ENCODE results near the gene PDLIM4.

PDLIM4 gene

DNA sequence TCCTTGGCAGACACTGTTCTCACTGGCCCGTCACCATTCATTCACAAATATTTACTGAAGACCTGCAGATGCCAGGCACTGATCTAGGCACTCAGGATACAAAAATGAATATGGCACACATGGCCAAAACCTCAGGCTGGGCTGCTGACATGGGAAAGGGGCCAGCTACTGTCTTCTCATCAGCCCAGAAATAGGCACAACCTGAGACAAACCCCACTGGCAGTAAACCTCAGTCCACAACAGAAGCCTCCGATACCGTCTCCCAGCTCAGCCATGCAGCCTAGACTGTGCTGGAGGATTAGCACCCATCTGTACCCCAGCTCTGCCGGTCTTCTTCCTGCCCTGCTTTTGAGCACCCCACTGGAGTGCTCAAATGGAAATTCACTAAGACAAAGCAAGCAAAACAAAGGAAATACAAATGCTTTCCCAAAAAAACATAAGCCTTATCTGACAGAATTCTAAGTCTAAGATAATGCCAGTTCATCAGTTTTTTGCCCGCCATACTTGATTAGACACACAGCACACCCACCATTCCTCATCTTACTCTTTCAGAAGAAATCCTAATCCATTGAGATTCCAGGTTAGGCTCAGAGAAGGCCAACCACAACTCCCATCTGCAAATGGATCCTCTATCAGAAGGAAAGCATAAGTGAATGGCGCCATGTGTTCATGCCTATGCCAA is 38.1 kb upstream of the PDLIM4 start:
- Histone ChIP-seq H3K4me1 (ENCODE audit: control insufficient read depth in 1 of 2, insufficient read depth in 1 of 2, low read depth in 1 of 2, low read length in 1 of 2) (no peaks in the 10 kb centered on the region), H3K4me3 (ENCODE audit: low read depth in 1 of 2, low read length in 1 of 2) (no peak overlapping the region)
- TF ChIP-seq, protein P1, sequence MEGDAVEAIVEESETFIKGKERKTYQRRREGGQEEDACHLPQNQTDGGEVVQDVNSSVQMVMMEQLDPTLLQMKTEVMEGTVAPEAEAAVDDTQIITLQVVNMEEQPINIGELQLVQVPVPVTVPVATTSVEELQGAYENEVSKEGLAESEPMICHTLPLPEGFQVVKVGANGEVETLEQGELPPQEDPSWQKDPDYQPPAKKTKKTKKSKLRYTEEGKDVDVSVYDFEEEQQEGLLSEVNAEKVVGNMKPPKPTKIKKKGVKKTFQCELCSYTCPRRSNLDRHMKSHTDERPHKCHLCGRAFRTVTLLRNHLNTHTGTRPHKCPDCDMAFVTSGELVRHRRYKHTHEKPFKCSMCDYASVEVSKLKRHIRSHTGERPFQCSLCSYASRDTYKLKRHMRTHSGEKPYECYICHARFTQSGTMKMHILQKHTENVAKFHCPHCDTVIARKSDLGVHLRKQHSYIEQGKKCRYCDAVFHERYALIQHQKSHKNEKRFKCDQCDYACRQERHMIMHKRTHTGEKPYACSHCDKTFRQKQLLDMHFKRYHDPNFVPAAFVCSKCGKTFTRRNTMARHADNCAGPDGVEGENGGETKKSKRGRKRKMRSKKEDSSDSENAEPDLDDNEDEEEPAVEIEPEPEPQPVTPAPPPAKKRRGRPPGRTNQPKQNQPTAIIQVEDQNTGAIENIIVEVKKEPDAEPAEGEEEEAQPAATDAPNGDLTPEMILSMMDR (IDR thresholded peaks at IDR 0.05): no peak

DNA sequence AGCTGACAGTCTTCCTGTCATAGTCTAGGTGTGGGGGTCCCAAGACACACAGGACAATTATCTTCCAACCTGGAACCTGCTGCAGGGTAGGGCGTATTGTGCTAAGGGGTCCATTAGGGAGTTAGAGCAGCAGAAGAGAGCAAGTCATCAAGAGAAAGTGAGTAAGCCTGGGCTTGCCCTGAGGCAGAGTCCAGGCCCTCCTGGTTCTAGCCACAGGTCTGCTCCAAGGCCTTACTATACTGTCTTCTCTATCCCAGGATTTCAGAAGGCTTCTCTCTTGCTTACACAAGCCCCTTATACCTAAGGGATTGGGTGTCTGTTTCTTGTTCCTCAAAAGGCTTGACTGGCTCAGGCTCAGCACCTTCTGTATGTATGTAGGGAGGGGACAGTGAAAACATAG is 37.5 kb upstream of the PDLIM4 start:
- Histone ChIP-seq H3K4me1 (ENCODE audit: control insufficient read depth in 1 of 2, insufficient read depth in 1 of 2, low read depth in 1 of 2, low read length in 1 of 2) (no peaks in the 10 kb centered on the region), H3K36me3 (no peaks in the 10 kb centered on the region), H3K27ac (no peak overlapping the region), H3K9me3 (no peaks in the 10 kb centered on the region), H3K27me3 (peaks cover under 1% of the 10 kb centered on the region), H3K4me3 (ENCODE audit: low read depth in 1 of 2, low read length in 1 of 2) (no peak overlapping the region)
- TF ChIP-seq, protein P1 (IDR thresholded peaks at IDR 0.05): no peak

More for the DNA sequence above, 38.1 kb upstream of the PDLIM4 start:
- Histone ChIP-seq H3K27me3 (no peaks in the 10 kb centered on the region), H3K9me3 (no peaks in the 10 kb centered on the region), H3K27ac (no peak overlapping the region), H3K36me3 (no peaks in the 10 kb centered on the region)

DNA sequence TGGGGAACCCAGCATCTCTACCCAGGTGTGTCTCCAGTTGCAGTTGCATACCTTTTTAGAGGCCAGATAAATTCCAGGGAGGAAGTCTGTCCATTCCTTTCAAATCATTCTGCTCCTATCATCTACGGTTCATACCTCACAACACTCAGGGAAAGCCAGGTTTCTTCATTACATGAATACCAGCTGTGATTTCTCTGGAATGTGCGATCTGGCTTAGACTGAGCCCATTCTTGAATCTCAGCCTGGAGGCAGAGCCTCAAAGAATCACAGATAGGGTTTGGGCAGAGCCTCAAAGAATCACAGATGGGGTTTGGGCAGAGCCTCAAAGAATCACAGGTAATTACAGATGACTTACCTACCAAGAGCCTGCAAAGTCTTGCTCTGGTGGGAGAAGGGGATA is 37.0 kb upstream of the PDLIM4 start:
- Histone ChIP-seq H3K36me3 (no peaks in the 10 kb centered on the region), H3K9me3 (no peaks in the 10 kb centered on the region), H3K27me3 (peaks cover 5% of the 10 kb centered on the region), H3K4me1 (ENCODE audit: control insufficient read depth in 1 of 2, insufficient read depth in 1 of 2, low read depth in 1 of 2, low read length in 1 of 2) (no peaks in the 10 kb centered on the region), H3K4me3 (ENCODE audit: low read depth in 1 of 2, low read length in 1 of 2) (no peak overlapping the region), H3K27ac (no peak overlapping the region)
- TF ChIP-seq, protein P1 (IDR thresholded peaks at IDR 0.05): no peak

DNA sequence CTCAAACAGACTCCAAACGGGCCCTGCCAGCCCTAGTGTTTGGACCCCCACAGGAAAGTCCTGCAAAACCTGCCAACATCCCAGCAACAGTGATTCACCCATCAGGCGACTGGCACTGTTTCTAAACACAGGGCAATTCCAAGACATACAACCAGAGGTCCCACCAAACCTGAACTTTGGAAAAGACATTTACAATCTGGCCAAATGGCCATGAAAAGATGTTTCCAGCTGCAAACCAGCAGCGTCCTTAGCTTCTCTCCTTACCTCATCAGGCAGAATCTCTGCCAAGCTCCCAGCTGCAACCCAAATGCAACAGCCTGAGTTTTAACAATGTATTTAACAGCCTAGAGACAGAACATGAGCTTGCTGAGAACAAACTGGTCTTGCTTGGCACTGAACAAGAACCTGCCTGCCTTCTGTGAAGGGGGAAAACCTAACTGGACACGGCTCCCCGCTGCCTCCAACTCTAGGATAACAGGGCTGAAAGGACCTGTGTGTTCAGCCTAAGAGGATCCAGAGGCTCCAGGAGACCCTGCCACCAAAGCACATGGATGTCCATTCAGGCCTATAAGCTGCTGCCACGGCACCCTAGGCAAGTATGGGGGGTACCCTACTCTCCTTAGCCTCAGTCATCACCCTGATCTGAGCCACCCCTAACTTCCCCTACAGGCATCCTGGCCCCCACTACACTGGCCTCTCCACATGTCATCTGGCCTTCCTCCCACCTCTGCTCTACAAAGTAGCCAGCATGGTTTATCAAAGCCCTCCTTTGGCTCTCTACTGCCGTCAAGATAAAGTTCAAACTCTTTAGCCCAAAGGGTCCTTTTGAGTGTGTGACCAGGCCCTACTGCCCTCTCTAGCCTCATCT is 35.5 kb upstream of the PDLIM4 start:
- Histone ChIP-seq H3K27ac (no peak overlapping the region), H3K4me1 (ENCODE audit: control insufficient read depth in 1 of 2, insufficient read depth in 1 of 2, low read depth in 1 of 2, low read length in 1 of 2) (peaks cover under 1 to 2% of the 10 kb centered on the region in 2 experiments), H3K4me3 (ENCODE audit: low read depth in 1 of 2, low read length in 1 of 2) (no peak overlapping the region)

DNA sequence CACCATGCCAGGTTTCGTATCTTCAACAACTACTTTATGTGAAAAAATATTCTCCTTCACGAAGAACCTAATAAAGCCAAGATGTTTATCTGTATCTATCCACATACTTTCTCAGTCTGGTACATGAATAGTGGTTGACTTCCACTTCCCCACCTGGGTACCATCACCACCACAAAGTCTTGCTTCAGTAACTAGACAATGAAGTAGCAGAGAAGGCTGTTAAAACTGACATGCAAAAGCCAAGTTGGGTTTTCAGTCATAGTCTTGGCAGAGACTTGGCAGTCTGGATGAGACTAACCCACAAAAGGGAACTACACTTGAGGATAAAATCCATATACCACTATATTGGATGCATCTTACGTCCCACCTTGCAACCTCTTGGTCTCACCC is 34.9 kb upstream of the PDLIM4 start:
- Histone ChIP-seq H3K27ac (no peak overlapping the region), H3K4me3 (ENCODE audit: low read depth in 1 of 2, low read length in 1 of 2) (no peak overlapping the region), H3K27me3 (peaks cover 27% of the 10 kb centered on the region), H3K4me1 (ENCODE audit: control insufficient read depth in 1 of 2, insufficient read depth in 1 of 2, low read depth in 1 of 2, low read length in 1 of 2) (peaks cover 5 to 8% of the 10 kb centered on the region in 2 experiments), H3K9me3 (no peaks in the 10 kb centered on the region), H3K36me3 (no peaks in the 10 kb centered on the region)
- TF ChIP-seq, protein P1 (IDR thresholded peaks at IDR 0.05): no peak

More for the DNA sequence above, 35.5 kb upstream of the PDLIM4 start:
- H3K36me3 ChIP-seq: no peaks in the 10 kb centered on the region
- H3K27me3 ChIP-seq: peaks cover 20% of the 10 kb centered on the region
- no peaks in the 10 kb centered on the region for H3K9me3 ChIP-seq
- TF ChIP-seq, protein P1 (IDR thresholded peaks at IDR 0.05): no peak

Measured in neutrophil (primary cell).